DMS153 treated with DMSO at 0.1 percent for 48 hours (cell line): Measurements from ENCODE around the gene EME1.

Source experiments
- DNase-seq: peaks from one replicate; lab custom pipeline; 2025; ENCODE audit not compliant: unreplicated experiment; lab: John Stamatoyannopoulos, UW

The EME1 gene

DNA sequence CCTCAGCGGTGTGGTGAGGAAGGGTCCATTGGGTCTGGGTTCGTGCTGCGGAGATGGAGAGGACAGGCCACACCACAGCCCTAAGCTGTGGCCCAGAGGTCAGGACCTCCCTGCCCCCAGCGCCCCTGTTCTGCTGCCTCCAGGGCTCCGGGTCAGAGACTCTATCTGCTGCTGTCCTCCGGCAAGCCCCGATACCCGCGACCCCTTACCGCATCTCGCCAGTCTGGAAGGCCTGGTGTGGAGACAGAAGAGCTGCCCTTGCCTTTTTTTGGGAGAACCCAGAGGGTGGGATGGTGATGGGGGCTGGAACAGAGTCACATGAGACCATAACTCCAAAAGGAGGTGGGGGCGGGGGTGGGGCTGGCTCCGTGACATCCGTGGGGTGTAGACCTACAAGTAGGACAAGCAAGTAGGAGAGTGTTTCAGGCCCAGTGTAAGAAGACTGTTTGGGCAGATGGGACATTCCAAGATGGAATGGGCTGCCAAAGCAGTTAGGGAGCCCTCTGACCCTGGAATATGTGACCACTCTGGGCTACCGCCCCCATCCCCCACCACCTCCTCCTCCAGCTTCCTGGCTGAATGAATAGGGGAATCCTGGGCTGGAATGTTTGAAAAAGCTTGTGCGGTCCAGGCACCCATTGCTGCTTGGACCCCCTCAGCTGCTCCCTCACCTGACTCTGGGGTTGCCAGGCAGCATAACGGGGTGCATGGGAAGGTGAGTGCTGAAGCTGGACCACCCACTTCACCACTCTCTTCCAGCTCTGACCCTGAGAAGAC lies 25.7 kb upstream of the EME1 start:
- DNase-seq = no peak

DNA sequence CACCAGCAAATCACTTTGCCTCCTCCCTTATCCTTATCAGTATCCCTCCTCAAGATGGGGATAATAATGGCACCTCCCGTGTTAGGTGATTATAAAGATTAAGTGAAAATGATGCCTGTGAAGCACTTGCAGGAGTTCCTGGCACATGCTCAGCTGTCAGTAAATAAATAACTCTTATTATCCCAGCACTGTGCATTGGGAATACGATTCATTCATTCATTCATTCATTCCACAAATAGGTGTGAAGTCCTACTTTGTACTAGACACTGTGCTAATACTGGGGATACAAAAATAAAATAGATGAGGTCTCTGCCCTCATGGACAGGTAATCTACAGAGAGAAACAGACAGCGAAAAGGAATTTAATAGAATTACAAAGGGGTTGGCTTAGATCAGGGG lies 25.1 kb upstream of the EME1 start:
- no peak for DNase-seq

DNA sequence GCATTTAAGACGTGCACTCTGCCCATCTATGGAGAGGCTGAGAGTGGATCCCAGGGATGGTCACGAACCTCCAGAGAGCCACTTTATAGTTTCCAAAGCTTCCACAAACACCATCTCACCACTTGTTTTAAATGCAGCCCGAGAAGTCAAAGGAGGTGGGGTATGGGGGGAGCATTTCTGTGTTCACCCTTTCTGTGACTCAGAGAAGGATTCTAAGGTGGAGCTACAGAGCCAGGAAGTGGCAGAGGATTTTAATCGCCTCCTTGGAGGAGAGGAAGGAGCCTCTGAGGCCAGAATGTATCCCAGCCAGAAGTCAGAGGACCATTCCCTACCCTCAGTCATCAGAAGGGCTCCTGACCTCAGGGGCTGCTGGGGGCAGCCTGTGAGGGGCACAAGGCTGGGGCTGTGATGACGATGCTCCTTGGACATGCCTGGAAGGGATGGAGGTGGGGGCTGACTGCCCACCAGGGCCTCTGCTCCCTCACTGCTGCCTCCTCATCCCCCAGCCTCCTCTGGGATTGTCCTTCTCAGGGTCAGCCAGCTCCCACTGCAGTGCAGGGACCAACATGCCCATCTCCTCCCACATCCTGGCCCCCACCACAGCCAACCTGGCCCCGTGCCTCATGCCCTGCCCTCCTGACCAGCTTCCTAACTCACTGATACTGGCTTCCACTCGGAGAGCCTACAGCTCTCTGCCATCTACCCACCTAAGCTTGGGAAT lies 24.3 kb upstream of the EME1 start:
- DNase-seq = no peak

GRCh38 chr17:50349243-50349600 lies 23.8 kb upstream of the EME1 start:
- no peak for DNase-seq

DNA sequence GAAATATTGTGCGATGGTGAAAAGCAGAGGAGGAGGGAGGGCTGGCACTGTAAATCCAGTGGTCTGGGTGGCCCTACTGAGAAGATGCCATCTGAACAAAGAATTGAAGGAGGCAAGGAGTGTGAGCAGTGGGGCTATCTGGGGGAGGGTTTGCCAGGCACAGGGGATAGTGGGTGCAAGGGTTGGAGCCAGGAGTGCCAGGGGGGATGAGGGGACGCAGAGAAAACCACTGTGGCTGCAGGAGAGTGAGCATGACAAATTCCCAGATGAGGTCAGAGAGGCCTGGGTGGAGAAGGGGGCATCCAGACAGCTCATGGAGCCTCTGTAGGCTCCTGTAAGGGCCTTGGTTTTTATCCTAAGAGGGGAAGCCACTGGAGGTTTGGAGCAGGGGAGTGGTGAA lies 22.3 kb upstream of the EME1 start:
- no peak for DNase-seq

DNA sequence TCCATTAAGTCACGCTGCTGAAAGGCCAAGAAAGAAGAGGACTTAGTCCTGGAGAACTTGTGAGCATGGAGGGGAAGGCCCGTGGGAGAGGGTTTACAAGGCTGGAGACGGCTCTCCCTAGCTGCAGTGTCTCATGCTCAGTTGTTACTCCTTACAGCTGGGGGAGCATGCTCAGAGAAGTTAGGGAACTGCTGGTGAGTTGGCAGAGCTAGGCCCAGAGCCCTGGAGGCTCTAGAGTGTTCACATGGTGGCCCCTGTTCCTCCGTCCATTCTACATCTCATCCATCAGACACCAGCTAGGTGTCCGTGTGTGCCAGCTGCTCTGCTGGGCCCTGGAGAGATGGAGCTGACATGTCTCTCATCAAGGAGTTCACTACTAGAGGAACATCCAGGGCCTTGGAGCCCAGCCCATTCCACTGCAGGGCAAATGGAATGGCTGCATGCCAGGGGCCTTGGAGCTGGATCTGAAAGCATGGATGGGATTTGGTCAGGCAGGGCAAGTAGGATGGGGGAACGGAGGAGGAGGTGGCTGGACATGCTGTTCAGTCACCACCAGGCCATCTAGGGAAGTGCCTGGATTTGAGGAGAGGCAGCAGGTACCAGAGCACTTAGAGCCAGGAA lies 20.8 kb upstream of the EME1 start:
- no peak for DNase-seq

- DNase-seq = no peak
Measured at GRCh38 chr17:50352693-50353599, 20.1 kb upstream of the EME1 start.

DNA sequence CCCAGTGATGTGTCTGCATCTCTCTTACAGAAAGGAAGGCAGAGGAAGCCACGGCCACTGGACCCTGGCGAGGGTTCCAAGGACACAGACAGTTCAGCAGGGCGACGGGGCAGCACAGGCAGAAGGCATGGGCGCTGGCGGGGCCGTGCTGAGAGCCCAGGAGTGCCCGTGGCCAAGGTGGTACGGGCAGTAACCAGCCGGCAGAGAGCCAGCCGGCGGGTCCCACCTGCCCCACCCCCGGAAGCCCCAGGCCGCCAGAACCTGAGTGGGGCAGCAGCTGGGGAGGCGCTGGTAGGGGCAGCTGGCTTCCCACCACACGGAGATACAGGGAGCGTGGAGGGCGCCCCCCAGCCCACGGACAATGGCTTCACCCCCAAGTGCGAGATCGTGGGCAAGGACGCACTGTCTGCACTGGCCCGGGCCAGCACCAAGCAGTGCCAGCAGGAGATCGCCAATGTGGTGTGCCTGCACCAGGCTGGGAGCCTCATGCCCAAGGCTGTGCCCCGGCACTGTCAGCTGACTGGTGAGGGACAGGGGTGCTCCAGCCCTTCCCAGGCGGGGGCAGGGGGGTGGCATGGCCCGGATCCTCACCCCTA lies 19.3 kb upstream of the EME1 start:
- no peak for DNase-seq

DNA sequence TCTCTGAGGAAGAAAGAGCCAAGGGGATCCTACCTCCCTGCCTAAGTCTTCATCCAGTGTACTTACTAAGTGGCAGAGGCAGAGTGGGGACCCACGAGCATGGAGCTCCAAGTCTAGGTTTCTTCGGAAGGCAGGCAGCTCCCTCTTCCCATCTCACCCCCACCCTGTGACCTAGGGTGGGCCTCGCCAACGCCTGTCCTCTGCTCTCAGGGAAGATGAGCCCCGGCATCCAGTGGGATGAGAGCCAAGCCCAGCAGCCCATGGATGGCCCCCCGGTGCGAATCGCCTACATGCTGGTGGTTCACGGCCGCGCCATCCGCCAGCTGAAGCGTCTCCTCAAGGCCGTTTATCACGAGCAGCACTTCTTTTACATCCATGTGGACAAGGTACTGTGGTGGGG lies 18.8 kb upstream of the EME1 start:
- DNase-seq = no peak

DNA sequence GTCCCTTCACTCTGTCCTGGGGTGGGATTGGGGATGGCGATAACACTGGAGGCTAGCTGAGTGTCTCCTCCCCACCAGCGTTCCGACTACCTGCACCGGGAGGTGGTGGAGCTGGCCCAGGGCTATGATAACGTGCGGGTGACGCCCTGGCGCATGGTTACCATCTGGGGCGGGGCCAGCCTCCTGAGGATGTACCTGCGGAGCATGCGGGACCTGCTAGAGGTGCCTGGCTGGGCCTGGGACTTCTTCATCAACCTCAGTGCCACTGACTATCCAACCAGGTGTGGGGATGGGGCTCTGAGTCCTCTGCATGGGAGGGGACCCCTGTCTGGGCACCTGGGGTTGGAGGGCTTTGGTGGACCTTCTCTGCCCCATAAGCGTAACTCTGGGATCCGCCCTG lies 18.3 kb upstream of the EME1 start:
- no peak for DNase-seq

DNA sequence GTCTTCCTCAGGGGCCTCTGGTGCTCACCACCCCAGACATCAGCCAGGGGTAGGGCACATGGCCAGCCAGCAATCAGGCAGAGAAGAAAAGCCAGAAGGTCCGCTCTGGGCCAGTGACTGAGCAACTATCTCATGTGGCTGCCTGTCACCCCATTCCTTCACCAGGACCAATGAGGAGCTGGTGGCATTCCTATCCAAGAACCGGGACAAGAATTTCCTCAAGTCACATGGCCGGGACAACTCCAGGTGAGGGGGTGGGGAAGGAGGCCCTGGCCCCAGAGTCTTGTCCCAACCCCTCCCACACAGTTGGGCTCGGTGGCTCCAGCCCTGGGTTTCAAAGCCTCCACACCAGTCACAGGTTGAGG lies 17.7 kb upstream of the EME1 start:
- DNase-seq = no peak

- no peak for DNase-seq
Measured at GRCh38 chr17:50355701-50356341, 17.2 kb upstream of the EME1 start.

- DNase-seq = no peak
Measured at GRCh38 chr17:50356418-50356817, 16.6 kb upstream of the EME1 start.

GRCh38 chr17:50356892-50357510 lies 16.0 kb upstream of the EME1 start:
- no peak for DNase-seq

DNA sequence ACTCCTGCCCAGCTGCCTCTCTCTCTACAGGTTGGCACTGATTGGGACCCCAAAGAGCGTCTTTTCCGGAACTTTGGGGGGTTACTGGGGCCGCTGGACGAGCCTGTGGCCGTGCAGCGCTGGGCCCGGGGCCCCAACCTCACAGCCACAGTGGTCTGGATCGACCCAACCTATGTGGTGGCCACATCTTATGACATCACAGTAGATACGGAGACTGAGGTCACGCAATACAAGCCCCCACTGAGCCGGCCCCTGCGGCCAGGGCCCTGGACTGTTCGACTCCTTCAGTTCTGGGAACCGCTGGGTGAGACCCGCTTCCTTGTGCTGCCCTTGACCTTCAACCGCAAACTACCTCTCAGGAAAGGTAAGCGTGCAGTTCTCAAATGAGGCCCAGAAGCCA lies 14.9 kb upstream of the EME1 start:
- DNase-seq = no peak

GRCh38 chr17:50359005-50359699 lies 13.9 kb upstream of the EME1 start:
- no peak for DNase-seq

DNA sequence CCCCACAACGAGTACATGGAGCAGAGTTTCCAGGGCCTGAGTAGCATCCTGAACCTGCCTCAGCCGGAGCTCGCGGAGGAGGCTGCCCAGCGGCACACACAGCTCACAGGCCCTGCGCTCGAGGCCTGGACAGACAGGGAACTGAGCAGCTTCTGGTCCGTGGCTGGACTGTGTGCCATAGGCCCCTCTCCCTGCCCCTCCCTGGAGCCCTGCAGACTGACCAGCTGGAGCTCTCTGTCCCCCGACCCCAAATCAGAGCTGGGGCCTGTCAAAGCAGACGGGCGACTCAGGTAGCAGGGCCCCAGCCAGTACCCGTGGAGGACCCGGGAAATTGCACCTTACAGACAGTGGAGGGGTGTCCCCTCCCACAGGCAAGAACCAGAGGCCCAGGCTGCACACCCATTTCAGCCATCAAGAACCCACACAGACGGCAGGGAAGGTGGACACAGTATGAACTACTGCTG lies 13.0 kb upstream of the EME1 start:
- no peak for DNase-seq

- no peak for DNase-seq
Measured at GRCh38 chr17:50360486-50361115, 12.4 kb upstream of the EME1 start.
